Measurements from ENCODE around the gene CXCR3.
A peak's percentile ranks its signal among the peaks of the same experiment; 100 is the strongest.
"Not testable (repeated sequence)": the region's sequence is repeated elsewhere in the genome, so short reads cannot be mapped to it uniquely, and the experiment has no call there.

CXCR3 gene

GRCh38 chrX:71618303-71618721 is at the start of gene CXCR3:
TSS of gene CXCR3 (minus strand) at chrX:71618511. CDS start at chrX:71618449, 62 bp downstream.
- peak; percentile 53 for DNase-seq

GRCh38 chrX:71667328-71668247 is 49.3 kb upstream of the CXCR3 start, which contains the start of gene LOC101059915:
TSS of gene LOC101059915 (plus strand) at chrX:71667546.
- no peak for DNase-seq

DNA sequence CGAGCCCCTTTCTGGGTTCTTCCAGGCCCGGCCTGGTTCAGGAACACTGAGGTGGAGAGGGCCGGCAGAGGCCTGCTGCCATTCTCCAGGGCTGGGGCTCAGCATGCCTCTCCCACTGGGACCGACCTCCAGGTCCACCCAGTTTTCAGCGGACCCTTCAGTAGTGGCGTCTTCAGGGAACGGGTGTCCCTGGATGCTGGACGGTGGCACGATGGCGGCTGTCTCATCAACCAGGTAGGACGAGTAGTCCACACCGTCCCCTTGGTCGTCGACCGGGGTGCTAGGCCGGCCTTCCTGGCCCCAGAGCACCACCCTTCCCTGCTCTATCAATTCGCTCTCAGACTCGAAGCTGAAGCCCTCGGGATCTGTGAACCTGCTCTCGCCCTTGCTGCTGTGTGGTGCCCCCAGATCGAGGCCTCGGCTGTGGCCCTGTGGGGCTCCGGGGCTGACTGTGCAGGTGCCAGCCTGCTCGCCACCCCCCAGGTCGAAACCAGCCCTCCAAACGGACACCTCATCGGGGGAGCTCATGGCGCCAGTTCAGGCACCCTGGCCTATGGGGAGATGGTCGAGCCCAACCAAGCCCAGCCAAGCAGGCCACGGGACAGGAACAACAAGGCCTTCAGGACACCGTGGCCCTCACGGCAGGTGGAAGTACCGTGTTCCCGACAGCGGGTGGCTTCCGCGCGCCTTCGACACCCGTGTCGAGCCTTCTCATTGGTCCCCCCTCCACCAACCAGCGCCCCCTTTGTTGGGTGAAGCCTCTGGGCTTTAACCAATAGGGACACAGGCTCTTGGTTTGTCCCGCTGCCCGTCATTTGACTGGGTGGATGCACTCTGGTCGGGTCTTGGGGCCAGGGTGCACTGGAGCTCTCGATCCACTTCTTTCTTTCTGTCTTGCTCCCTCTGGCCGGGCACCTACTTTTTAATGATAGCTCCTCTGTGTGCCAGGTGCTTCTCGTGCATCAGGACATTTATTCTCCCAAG is 48.2 kb upstream of the CXCR3 start:
- no peak for DNase-seq

DNA sequence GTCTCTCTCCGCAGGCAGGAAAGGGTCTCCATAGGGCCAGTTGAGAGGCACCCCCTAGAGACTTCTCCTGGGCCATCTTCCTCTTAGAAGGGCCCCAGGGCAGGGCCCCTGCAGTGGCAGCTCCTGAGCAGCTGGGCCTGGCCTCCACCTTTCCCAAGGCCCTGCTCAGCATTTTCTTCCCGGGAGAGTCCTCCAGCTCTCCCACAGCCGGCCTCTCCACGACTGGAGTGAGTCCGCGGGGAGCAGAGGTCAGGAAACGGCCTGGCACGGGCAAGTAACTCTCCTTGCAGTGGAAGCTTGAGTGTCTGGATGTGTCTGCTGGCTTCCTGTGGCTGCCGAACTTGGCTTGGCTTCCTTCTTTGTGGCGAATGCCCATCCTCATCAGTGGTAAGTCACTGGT is 47.4 kb upstream of the CXCR3 start:
- no peak for DNase-seq

- no peak for DNase-seq
Measured at GRCh38 chrX:71664889-71665491, 46.7 kb upstream of the CXCR3 start.

- DNase-seq: not testable (repeated sequence)
Measured at GRCh38 chrX:71664202-71664601, 45.9 kb upstream of the CXCR3 start.

DNA sequence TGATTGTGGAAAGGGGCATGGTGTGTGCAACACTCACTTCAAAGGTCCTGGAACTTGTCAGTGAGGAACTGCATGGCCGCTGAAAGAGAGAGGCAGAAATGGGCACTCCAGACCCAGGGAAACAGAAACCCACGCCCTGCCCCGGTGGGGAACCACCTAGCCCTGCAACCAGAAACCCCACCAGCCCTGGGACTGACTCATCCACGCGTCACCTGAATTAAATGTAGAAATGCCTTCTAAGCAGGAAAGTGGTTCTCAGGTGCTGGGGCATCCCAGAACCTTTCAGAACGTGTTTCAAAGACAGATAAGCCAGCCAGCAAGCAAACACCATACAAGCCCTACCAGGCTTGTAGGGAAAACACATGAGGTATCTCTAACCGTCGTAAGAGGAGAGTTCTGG is 44.9 kb upstream of the CXCR3 start:
- not testable (repeated sequence) for DNase-seq

- DNase-seq: not testable (repeated sequence)
Measured at GRCh38 chrX:71662654-71663053, 44.3 kb upstream of the CXCR3 start.

GRCh38 chrX:71661919-71662318 is 43.6 kb upstream of the CXCR3 start:
- DNase-seq: no peak

GRCh38 chrX:71660562-71661416 is 42.5 kb upstream of the CXCR3 start:
- no peak for DNase-seq

- DNase-seq: no peak
Measured at GRCh38 chrX:71659959-71660358, 41.6 kb upstream of the CXCR3 start.

DNA sequence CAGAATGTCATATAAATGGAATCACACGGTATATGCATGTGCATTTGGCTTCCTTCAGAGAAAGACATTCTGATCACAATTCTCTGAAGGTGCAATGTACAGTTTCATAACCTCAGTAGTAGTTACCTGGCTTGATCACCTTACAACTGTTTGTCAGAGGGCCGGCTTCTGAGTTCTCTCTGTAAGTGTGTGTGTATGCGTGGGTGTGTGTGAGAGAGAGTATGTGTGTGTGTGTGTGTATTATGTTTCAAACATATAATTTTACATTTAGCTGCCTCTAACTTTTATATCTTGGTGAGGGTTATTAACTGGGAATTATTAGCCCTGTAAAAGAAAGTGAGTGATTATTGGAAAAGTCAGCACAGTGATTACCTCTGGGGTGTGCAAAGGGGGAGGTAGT is 41.0 kb upstream of the CXCR3 start:
- no peak for DNase-seq

DNA sequence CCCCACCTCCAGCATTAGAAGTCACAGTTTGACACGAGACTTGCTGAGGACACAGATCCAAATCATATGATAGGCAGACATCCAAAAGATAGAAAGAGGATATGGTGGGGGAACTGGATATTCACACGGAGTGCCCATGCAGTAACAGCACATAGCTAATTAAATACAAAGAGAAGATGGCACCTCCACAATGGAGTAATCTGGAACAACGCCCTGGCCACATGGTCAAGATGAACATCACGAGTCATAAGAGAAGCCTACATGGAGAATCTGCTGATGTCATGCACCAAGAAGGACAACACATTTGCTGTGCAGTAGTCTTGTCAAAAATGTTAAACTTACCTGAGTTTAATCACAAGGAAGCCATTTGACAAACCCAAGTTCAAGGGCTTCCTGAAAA is 39.0 kb upstream of the CXCR3 start:
- no peak for DNase-seq

DNA sequence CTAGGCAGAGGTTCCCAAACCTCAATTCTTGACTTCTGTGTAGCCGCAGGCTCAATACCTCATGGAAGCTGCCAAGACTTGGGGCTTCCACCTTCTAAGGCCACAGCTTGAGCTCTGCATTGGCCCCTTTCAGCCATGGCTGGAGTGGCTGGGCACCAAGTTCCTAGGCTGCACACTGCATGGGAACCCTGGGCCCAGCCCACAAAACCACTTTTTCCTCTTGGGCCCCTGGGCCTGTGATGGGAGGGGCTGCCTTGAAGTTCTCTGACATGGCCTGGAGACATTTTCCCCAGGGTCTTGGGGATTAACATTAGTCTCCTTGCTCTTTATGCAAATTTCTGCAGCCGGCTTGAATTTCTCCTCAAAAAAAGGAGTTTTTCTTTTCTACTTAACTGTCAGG is 35.0 kb upstream of the CXCR3 start:
- DNase-seq: no peak

DNA sequence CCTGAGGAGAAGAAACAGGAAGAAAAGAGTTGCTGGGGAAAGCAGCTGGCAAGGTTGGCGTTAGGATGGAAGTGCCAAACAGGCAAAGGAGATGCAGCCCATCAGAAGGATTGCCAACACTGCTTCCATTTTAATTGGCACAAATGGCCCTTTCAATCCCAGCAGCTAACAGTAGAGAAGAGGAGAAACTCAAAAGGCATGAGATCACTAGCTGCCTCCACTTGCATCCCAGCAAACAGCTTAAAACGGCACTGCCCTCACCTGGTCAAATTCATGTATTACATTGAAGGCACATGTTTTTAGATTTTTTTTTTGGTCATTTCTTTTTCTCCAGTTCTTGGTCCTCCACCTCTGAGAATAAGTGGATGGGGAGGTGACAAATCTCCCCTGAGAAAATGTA is 34.1 kb upstream of the CXCR3 start:
- DNase-seq: no peak

- DNase-seq: no peak
Measured at GRCh38 chrX:71650333-71650969, 32.1 kb upstream of the CXCR3 start.

- DNase-seq: not testable (repeated sequence)
Measured at GRCh38 chrX:71644406-71644805, 26.1 kb upstream of the CXCR3 start.

DNA sequence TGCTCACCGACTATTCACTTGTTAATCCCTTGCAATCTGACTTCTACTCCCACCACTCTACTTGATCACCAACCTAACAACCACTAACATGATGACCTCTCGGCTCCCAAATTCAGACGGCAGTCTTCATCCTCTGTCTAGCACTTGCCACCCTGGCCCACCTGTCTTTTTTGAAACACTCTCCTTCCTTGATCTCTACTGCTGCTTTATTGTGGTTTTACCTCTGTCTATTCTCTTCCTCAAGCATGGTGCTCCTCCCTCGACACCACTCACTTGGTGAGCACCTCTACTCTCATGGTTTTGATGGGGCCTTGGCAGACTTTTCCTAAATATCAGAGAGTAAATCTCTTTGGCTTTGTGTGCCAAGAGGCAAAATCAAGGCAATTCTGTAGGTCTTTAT is 21.7 kb upstream of the CXCR3 start:
- DNase-seq: no peak

DNA sequence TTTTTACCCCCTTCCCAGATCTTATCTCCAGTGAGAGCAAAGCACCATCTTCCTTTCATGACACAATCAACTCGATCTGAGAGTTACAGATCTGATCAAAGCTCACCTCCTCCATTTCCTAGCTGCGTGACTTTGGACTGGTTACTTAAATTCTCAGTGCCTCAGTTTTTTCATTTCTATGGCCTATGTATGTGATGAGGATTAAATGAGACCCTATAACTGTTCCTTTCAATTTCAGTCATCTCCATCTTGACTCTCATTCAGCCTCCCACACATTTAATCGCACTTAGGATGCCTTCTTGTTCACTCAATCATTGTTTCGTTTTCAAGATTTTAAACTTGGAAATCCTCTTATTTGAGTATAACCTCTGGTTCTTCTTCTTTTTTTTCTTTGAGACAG is 20.1 kb upstream of the CXCR3 start:
- no peak for DNase-seq

DNA sequence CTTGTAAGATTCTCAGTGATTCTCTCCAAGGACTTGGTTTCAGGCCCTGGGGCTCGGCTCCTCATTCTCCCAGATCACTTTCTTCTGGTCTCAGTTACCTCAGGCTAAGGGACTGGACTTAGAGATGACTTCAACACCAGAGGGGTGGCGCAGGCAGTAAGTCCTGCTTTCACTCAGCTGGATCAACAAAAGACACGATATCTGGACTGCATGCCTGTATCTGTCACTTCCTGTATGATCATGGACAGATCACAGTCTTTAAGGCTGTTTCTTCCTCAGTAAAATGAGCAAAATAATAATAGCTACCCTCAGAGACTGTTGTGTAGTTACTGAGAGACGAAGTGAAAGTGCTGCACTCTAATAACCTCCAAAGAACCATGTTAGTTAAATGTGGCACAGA is 19.5 kb upstream of the CXCR3 start:
- no peak for DNase-seq

- DNase-seq: no peak
Measured at GRCh38 chrX:71637253-71637618, 18.9 kb upstream of the CXCR3 start.

Measured in activated CD4-positive, CD25-positive, alpha-beta regulatory T cell treated with anti-CD3 and anti-CD28 coated beads, Interleukin-2, amount 50 U/mL, for 72 hours (primary cell).